ENCODE results near the gene WNT16. TPM values are rescaled to one million over a fixed set of nuclear protein-coding genes. Genes with fewer than 3 reads are reported as not detected.

The WNT16 gene
- total RNA-seq, 1 donor from 2014 or later, result 0.49 TPM

DNA sequence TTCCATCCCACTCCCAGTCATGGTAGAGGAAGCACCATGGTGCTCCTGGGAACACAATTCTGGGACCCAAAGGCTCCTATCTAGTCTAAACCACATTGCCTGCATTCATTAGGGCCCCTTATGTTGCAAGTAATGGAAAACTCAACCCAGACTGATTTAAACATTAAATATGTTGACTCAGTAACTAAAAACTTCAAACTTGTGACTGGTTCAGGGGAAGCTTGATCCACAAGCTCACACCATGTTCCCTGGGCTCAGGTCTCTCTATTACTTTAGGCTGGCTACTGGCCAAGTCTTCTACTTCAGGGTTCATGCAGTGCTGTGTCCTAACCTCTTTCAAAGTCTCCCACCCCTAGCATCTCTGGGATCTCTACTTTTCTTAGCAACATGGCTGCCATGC lies 13.1 kb downstream of the WNT16 start:
- Mint-ChIP-seq H3K4me1 (peaks cover 15% of the 10 kb centered on the region), H3K36me3 (peaks cover 9% of the 10 kb centered on the region), H3K9me3 (no peaks in the 10 kb centered on the region), H3K27ac (no peak overlapping the region), H3K4me3 (no peak overlapping the region), H3K27me3 (ENCODE audit: low read depth) (no peaks in the 10 kb centered on the region)
- no peak for DNase-seq (ENCODE audit: low spot score in 2 of 2, unreplicated experiment in 2 of 2)
- TF ChIP-seq CTCF (IDR thresholded peaks at IDR 0.05; ENCODE audit: unreplicated experiment), result no peak

GRCh38 chr7:121342631-121343030 lies 13.8 kb downstream of the WNT16 start:
- H3K9me3 Mint-ChIP-seq, result no peaks in the 10 kb centered on the region
- no peak overlapping the region for H3K27ac Mint-ChIP-seq
- no peak overlapping the region for H3K4me3 Mint-ChIP-seq
- DNase-seq (ENCODE audit: low spot score in 2 of 2, unreplicated experiment in 2 of 2), result no peak
- H3K4me1 Mint-ChIP-seq, result peaks cover 11% of the 10 kb centered on the region
- no peak for TF ChIP-seq CTCF (IDR thresholded peaks at IDR 0.05; ENCODE audit: unreplicated experiment)
- peaks cover 15% of the 10 kb centered on the region for H3K36me3 Mint-ChIP-seq
- no peaks in the 10 kb centered on the region for H3K27me3 Mint-ChIP-seq (ENCODE audit: low read depth)

- peaks cover 15% of the 10 kb centered on the region for H3K36me3 Mint-ChIP-seq
- no peaks in the 10 kb centered on the region for H3K27me3 Mint-ChIP-seq (ENCODE audit: low read depth)
- no peak for DNase-seq (ENCODE audit: low spot score in 2 of 2, unreplicated experiment in 2 of 2)
- no peak for TF ChIP-seq CTCF (IDR thresholded peaks at IDR 0.05; ENCODE audit: unreplicated experiment)
- peaks cover 7% of the 10 kb centered on the region for H3K4me1 Mint-ChIP-seq
- no peak overlapping the region for H3K27ac Mint-ChIP-seq
- H3K9me3 Mint-ChIP-seq, result no peaks in the 10 kb centered on the region
- H3K4me3 Mint-ChIP-seq, result no peak overlapping the region
Measured at GRCh38 chr7:121343302-121343701, 14.5 kb downstream of the WNT16 start.

- Mint-ChIP-seq H3K9me3 (no peaks in the 10 kb centered on the region), H3K4me3 (no peak overlapping the region), H3K4me1 (peaks cover 7% of the 10 kb centered on the region), H3K36me3 (peaks cover 15% of the 10 kb centered on the region), H3K27me3 (ENCODE audit: low read depth) (no peaks in the 10 kb centered on the region), H3K27ac (no peak overlapping the region)
- no peak for TF ChIP-seq CTCF (IDR thresholded peaks at IDR 0.05; ENCODE audit: unreplicated experiment)
- DNase-seq (ENCODE audit: low spot score in 2 of 2, unreplicated experiment in 2 of 2), result no peak
Measured at GRCh38 chr7:121344093-121344492, 15.3 kb downstream of the WNT16 start.

GRCh38 chr7:121344497-121344896 lies 15.7 kb downstream of the WNT16 start:
- H3K4me3 Mint-ChIP-seq, result no peak overlapping the region
- DNase-seq (ENCODE audit: low spot score in 2 of 2, unreplicated experiment in 2 of 2), result no peak
- H3K36me3 Mint-ChIP-seq, result peaks cover 15% of the 10 kb centered on the region
- peaks cover 7% of the 10 kb centered on the region for H3K4me1 Mint-ChIP-seq
- H3K9me3 Mint-ChIP-seq, result no peaks in the 10 kb centered on the region
- no peak overlapping the region for H3K27ac Mint-ChIP-seq
- no peak for TF ChIP-seq CTCF (IDR thresholded peaks at IDR 0.05; ENCODE audit: unreplicated experiment)
- H3K27me3 Mint-ChIP-seq (ENCODE audit: low read depth), result no peaks in the 10 kb centered on the region

DNA sequence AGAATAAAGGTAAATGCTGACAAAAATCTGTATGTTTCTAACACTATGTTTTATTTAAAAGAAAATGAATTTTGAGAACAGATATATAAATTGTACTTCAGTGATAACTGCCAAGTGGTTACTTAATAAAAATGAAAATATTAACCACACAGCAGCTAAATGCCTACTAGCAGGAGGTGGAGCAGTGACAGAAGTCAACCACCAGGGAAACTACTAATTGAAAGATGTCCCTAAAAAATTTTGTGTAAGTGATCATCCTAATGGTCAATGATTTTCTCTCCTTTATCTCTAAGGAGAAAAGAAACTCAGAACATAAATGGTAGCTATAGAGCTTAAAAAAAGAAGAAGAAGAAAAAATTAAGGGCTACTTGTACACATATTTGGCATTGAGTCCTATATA lies 22.9 kb downstream of the WNT16 start:
- Mint-ChIP-seq H3K27me3 (ENCODE audit: low read depth) (no peaks in the 10 kb centered on the region), H3K4me3 (no peak overlapping the region), H3K27ac (no peak overlapping the region), H3K36me3 (peaks cover 36% of the 10 kb centered on the region), H3K4me1 (no peaks in the 10 kb centered on the region), H3K9me3 (no peaks in the 10 kb centered on the region)
- no peak for TF ChIP-seq CTCF (IDR thresholded peaks at IDR 0.05; ENCODE audit: unreplicated experiment)
- no peak for DNase-seq (ENCODE audit: low spot score in 2 of 2, unreplicated experiment in 2 of 2)

Data from mesothelial cell of epicardium (in vitro differentiated cells).